ENCODE results near the gene UQCC2.

UQCC2 gene

GRCh38 chr6:33748841-33749240 is 37.3 kb upstream of the UQCC2 start:
- no peak overlapping the region for H3K4me3 ChIP-seq (ENCODE audit: low read length)
- DNase-seq (ENCODE audit: low read depth): no peak
- no peak for TF ChIP-seq CTCF (conservative IDR thresholded peaks at IDR 0.05; ENCODE audit: low read length)

GRCh38 chr6:33747823-33748222 is 36.3 kb upstream of the UQCC2 start:
- TF ChIP-seq CTCF (conservative IDR thresholded peaks at IDR 0.05; ENCODE audit: low read length): no peak
- DNase-seq (ENCODE audit: low read depth): no peak
- no peak overlapping the region for H3K4me3 ChIP-seq (ENCODE audit: low read length)

- DNase-seq (ENCODE audit: low read depth): no peak
- H3K4me3 ChIP-seq (ENCODE audit: low read length): no peak within 1 kb of the TSS
Measured at GRCh38 chr6:33746651-33747100, 35.2 kb upstream of the UQCC2 start, which contains the start of gene IP6K3. Gene IP6K3, minus strand, starts transcription at chr6:33746905. Its CDS starts 11,429 bp downstream, at chr6:33735476.

GRCh38 chr6:33746036-33746600 is 34.6 kb upstream of the UQCC2 start:
- H3K4me3 ChIP-seq (ENCODE audit: low read length): no peak overlapping the region
- DNase-seq (ENCODE audit: low read depth): peak; percentile 53
- TF ChIP-seq CTCF (conservative IDR thresholded peaks at IDR 0.05; ENCODE audit: low read length): peak; percentile 14; the same call in 1 of the 2 replicates

More at GRCh38 chr6:33746651-33747100, 35.2 kb upstream of the UQCC2 start, which contains the start of gene IP6K3:
- TF ChIP-seq CTCF (conservative IDR thresholded peaks at IDR 0.05; ENCODE audit: low read length): no peak

- no peak overlapping the region for H3K4me3 ChIP-seq (ENCODE audit: low read length)
Measured at GRCh38 chr6:33745548-33745947, 34.0 kb upstream of the UQCC2 start.

GRCh38 chr6:33744895-33745546 is 33.5 kb upstream of the UQCC2 start:
- no peak overlapping the region for H3K4me3 ChIP-seq (ENCODE audit: low read length)
- no peak for TF ChIP-seq CTCF (conservative IDR thresholded peaks at IDR 0.05; ENCODE audit: low read length)
- no peak for DNase-seq (ENCODE audit: low read depth)

More at GRCh38 chr6:33745548-33745947, 34.0 kb upstream of the UQCC2 start:
- TF ChIP-seq CTCF (conservative IDR thresholded peaks at IDR 0.05; ENCODE audit: low read length): no peak
- DNase-seq (ENCODE audit: low read depth): no peak
